Adrenal gland (tissue), 12 donors: ENCODE data around the gene EPHA5. TPM values are rescaled to one million over a fixed set of nuclear protein-coding genes. Genes with fewer than 3 reads are reported as not detected.

ENCODE experiments used
- DNase-seq, 7 donors: peaks; one replicate each; pipeline ENCODE4 v3.0.0-alpha.2; 2019 to 2020
- H3K27ac ChIP-seq, 5 donors: fragments of 200-600 bp; sonication (generic) in 4 of 5; 1 replicate in 3 of 5; 2 replicates in 2 of 5; pipeline versions ENCODE4 v1.5.1 to v1.8.0; 2016 to 2020; ENCODE audit warnings: mild to moderate bottlenecking in 1 of 5
- H3K27me3 ChIP-seq: fragments of 200-600 bp; 2 replicates; pipeline ENCODE4 v1.8.0; 2021
- H3K36me3 ChIP-seq, 2 donors: fragments of 200-600 bp; replicated peaks in 1 of 2; 1 replicate in 1 of 2; 2 replicates in 1 of 2; pipeline versions ENCODE4 v1.5.1 to v1.8.0; 2018 to 2022
- H3K4me1 ChIP-seq, 2 donors: fragments of 200-600 bp; replicated peaks in 1 of 2; 1 replicate in 1 of 2; 2 replicates in 1 of 2; pipeline versions ENCODE4 v1.5.1 to v1.8.0; 2018 to 2021
- H3K4me3 ChIP-seq, 4 donors: fragments of 200-600 bp; sonication (generic) in 3 of 4; one replicate each; pipeline ENCODE4 v1.5.1; 2016 to 2018
- H3K9me3 ChIP-seq, 3 donors: fragments of 200-600 bp; sonication (generic) in 1 of 3; replicated peaks in 1 of 3; 1 replicate in 2 of 3; 2 replicates in 1 of 3; pipeline versions ENCODE4 v1.5.1 to v1.8.0; 2016 to 2021
- POLR2A ChIP-seq, 2 donors: fragments of 450-650 bp; IDR thresholded peaks; one replicate each; pipeline ENCODE4 v1.6.1; 2017; ENCODE audit warnings: antibody characterized with exemption in 2 of 2, mild to moderate bottlenecking in 2 of 2, moderate library complexity in 1 of 2
- WGBS, 4 donors: extraction: QIAGEN DNeasy Blood & Tissue Kit in 2 of 4; methylation state at CpG; one replicate each; pipeline versions ENCODE4 v1.1.5 to v1.1.7; 2013 to 2017; 5-methylcytosine and 5-hydroxymethylcytosine counted together
- intact Hi-C, 2 donors: fragments of 100-400 bp; cut with DNase I; formaldehyde crosslinking; loops; one replicate each; pipeline versions ENCODE4 v1.14.1 to v1.15.0; 2022 to 2023
- polyA plus RNA-seq, 3 donors: library from polyadenylated mRNA; stranded (reverse); fragments of 200-250 nt in 2 of 3; fragments of 350-450 nt in 1 of 3; fragmentation: Illumina TruSeq in 1 of 3; extraction: RNeasy Lipid Tissue Mini Kit (QIAGEN cat#74804) in 1 of 3; gene quantifications; one replicate each; pipeline ENCODE4 v1.2.3, GENCODE V29; 2013 to 2014
- total RNA-seq, 9 donors: library from RNA; depleted of rRNA in 4 of 9; stranded (reverse); fragments of >200 nt in 4 of 9; fragments of 120-200 nt in 1 of 9; fragmentation: NEBNext Ultra II Directional in 1 of 9; extraction: Animal tissue kit (Norgen Biotek cat#: 25700) in 1 of 9; gene quantifications; one replicate each; pipeline versions ENCODE4 v1.1.0 to v1.2.4, GENCODE V29; 2013 to 2023
- TF ChIP-seq, protein P1 (sequence below), 6 experiments: fragments of 450-650 bp in 4 of 6; fragments of 200-600 bp in 2 of 6; sonication (generic) in 1 of 6; IDR thresholded peaks; 1 replicate in 5 of 6; 2 replicates in 1 of 6; pipeline versions ENCODE4 v1.5.1 to v1.8.0; 2016 to 2021; ENCODE audit warnings: antibody characterized with exemption in 6 of 6, mild to moderate bottlenecking in 2 of 6, moderate library complexity in 1 of 6
- donor health status: healthy with polysubstance abuse.
- donor health status: Bipolar disorder and iron deficiency.
- donor health status: DM: yes; HTN: yes; CAD: no.
- donor health status: DM: no; HTN: no; CAD: no.
- donor health status: DM: no; HTN: no; CAD: no.
- donor health status: DM: yes; HTN: yes; CAD: no.

The EPHA5 gene
- total and polyA plus RNA-seq, 12 donors = 0.04 to 0.95 (median 0.22) TPM; not detected in 3

DNA sequence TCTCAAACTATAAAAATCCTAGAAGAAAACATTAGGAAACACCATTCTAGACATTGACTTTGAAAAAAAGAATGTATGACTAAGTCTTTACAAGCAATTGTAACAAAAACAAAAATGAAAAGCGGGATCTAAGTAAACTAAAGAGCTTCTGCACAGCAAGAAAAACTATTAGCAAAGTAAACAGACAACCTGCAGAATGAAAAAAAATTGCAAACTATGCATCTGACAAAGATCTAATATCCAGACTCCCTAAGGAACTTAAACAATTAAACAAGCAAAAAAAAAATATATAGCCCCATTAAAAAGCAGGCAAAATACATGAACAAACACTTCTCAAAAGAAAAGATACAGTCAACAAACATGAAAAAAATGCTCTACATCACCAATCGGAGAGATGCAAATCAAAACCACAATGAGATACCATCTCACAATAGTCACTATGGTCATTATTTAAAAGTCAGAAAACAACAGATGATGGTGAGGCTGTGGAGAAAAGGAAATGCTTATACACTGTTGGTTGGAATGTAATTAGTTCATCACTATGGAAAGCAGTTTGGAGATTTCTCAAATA, 168.1 kb downstream of the EPHA5 start:
- Histone ChIP-seq H3K9me3 (no peaks in the 10 kb centered on the region), H3K4me3 (no peak overlapping the region), H3K27me3 (no peaks in the 10 kb centered on the region), H3K4me1 (no peaks in the 10 kb centered on the region), H3K27ac (no peak overlapping the region), H3K36me3 (no peaks in the 10 kb centered on the region)
- TF ChIP-seq, protein P1, sequence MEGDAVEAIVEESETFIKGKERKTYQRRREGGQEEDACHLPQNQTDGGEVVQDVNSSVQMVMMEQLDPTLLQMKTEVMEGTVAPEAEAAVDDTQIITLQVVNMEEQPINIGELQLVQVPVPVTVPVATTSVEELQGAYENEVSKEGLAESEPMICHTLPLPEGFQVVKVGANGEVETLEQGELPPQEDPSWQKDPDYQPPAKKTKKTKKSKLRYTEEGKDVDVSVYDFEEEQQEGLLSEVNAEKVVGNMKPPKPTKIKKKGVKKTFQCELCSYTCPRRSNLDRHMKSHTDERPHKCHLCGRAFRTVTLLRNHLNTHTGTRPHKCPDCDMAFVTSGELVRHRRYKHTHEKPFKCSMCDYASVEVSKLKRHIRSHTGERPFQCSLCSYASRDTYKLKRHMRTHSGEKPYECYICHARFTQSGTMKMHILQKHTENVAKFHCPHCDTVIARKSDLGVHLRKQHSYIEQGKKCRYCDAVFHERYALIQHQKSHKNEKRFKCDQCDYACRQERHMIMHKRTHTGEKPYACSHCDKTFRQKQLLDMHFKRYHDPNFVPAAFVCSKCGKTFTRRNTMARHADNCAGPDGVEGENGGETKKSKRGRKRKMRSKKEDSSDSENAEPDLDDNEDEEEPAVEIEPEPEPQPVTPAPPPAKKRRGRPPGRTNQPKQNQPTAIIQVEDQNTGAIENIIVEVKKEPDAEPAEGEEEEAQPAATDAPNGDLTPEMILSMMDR (IDR thresholded peaks at IDR 0.05) = no peak
- no peak for TF ChIP-seq POLR2A (IDR thresholded peaks at IDR 0.05)
- intact Hi-C loops = no loop called here
- no peak for DNase-seq
- 70 to 82% (median 78%) methylated on average over 2 of the region's 2 CpGs for WGBS, 4 donors

DNA sequence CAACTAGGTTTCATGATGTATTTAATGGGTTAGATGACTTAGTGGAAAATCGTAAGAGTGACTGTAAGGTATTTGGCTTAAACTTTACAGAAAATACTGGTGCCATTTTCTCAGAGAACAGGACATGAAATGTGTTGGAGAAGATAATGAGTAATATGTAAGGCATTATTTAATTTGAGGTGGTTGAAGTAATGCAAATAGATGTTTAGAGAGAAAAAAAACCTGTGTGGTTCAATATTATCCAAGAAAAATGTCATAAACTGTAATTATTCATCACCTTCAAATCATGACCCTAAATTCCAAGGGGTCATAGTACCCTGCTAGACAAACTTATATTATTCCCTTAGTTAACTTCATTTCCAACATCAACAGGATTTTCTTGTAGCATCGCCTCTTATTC, 171.7 kb downstream of the EPHA5 start:
- intact Hi-C loops = no loop called here
- Histone ChIP-seq H3K36me3 (no peaks in the 10 kb centered on the region), H3K27ac (no peak overlapping the region), H3K4me3 (no peak overlapping the region), H3K4me1 (no peaks in the 10 kb centered on the region), H3K9me3 (no peaks in the 10 kb centered on the region), H3K27me3 (no peaks in the 10 kb centered on the region)
- 41 to 73% (median 48%) methylated on average over 2 of the region's 2 CpGs for WGBS, 4 donors
- TF ChIP-seq POLR2A (IDR thresholded peaks at IDR 0.05) = no peak
- TF ChIP-seq, protein P1 (IDR thresholded peaks at IDR 0.05) = no peak
- no peak for DNase-seq

DNA sequence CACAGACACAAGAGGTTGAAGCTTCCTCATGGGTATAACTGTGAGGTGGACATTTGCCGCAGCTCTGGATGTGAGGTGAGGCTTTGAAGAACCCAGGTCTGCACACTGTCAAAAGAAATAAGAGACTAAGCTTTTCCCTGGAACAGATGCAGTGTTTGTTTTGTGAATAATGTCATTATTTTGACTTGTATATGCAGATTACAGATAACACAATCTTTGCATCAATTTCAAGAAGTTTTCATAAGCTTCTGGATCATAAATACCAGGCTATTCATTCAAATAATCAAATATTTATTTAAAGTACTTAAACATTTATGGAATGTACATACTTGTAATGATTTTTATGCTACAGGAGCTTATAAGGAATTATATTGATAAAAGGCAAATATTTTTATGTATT, 174.8 kb downstream of the EPHA5 start:
- intact Hi-C loops = no loop called here
- H3K27me3 ChIP-seq = no peaks in the 10 kb centered on the region
- H3K27ac ChIP-seq = no peak overlapping the region
- no peak for DNase-seq
- H3K4me3 ChIP-seq = no peak overlapping the region
- no peaks in the 10 kb centered on the region for H3K4me1 ChIP-seq
- no peaks in the 10 kb centered on the region for H3K9me3 ChIP-seq
- H3K36me3 ChIP-seq = no peaks in the 10 kb centered on the region
- 82 to 100% (median 85%) methylated on average over 1 of the region's 1 CpG for WGBS, 4 donors
- TF ChIP-seq, protein P1 (IDR thresholded peaks at IDR 0.05) = no peak
- TF ChIP-seq POLR2A (IDR thresholded peaks at IDR 0.05) = no peak

DNA sequence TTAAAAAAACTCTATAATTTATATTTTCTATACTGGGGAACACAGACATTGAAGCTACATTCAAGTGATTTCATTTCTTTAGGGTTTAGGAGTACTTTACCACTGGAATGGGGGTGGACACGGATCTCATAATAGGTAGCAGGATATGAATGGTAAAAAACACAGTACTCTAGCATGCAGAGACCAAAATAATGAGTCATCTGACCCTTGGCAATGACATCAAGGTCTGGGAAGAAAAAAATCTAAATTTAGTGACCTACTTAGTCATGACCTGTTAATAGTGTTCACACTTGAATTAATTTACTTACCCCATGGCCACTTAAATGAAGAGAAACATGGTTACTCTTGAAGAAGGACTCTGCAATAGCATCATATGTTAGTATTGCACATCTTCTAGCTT, 187.9 kb downstream of the EPHA5 start:
- Histone ChIP-seq H3K27me3 (no peaks in the 10 kb centered on the region), H3K9me3 (no peaks in the 10 kb centered on the region), H3K36me3 (no peaks in the 10 kb centered on the region), H3K4me3 (no peak overlapping the region), H3K27ac (no peak overlapping the region), H3K4me1 (no peaks in the 10 kb centered on the region)
- DNase-seq = no peak
- intact Hi-C loops = no loop called here
- TF ChIP-seq POLR2A (IDR thresholded peaks at IDR 0.05) = no peak
- TF ChIP-seq, protein P1 (IDR thresholded peaks at IDR 0.05) = no peak
- 41 to 48% (median 45%) methylated on average over 1 of the region's 1 CpG for WGBS, 4 donors
